GM18873 (cell line): ENCODE measurements around the gene SVIP.
A peak's percentile ranks its signal among the peaks of the same experiment; 100 is the strongest.

Experiments used
- ATAC-seq: cut with Tn5 transposase; IDR thresholded peaks from one replicate; pipeline ENCODE4 v1.9.1; 2021; ENCODE audit warnings: mild to moderate bottlenecking, moderate library complexity, moderate number of reproducible peaks; ENCODE audit not compliant: unreplicated experiment, low FRiP score

SVIP gene

GRCh38 chr11:22797047-22797446, 32.6 kb downstream of the SVIP start:
- no peak for ATAC-seq

GRCh38 chr11:22795914-22796313, 33.7 kb downstream of the SVIP start:
- no peak for ATAC-seq

DNA sequence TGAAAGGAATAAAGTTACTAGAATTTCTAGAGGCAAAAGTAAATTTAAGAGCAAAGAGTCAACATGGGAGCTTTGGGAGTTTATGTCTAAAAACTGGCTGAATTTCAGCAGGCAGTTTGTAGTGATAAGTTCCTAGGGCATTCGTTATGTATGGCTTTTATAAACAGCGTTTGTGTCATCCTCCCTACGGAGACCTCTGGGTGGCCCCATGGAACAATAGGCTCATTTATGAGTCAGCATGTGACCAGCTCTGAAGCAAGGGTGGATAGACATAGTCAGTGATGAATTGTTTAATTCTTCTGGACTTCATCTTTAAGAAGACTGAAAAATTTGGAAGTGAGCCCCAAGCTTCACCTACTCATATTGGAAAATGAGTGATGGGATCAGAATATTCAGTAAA, 37.1 kb downstream of the SVIP start:
- ATAC-seq, result no peak

GRCh38 chr11:22787551-22788162, 41.9 kb downstream of the SVIP start:
- ATAC-seq, result peak; percentile 36

GRCh38 chr11:22787055-22787454, 42.5 kb downstream of the SVIP start:
- ATAC-seq, result no peak

DNA sequence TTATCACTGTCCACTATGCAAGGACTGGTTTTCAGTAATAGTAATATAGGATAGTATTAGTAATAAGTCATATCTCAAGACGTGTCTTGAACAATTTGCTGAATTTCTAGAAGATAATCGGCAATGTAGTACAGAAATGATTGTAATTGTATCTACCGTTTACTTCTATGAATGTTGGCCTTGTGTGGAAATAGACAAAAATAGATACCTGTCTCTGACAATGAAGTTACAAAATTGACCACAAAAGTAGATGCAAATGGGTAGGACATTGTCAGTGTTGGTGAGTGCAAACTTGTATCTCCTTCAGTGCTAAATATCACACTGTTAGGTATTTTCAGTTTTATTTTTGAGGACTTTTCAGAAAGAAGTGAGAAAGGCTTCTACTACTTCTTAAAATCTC, 43.1 kb downstream of the SVIP start:
- ATAC-seq, result peak; percentile 94

DNA sequence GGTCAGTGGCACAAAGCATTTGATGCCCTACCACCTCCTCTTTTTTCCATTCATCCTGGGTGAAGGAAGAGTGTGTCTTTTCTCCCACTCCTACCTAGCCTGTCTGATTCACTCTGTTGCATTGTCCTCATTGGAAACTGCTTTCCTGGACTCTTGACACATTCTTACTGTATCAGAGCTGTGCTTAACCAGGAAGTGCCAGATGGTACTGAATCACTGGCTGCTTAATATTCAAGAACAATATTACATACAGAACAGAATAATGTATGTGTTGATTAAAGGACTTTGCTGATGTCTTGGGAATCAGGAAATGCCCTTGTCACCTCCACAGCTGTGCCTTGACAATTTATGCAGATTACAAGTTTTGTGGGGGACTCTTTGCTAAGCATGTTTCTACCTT, 44.4 kb downstream of the SVIP start:
- ATAC-seq, result no peak

GRCh38 chr11:22780952-22781593, 48.5 kb downstream of the SVIP start:
- ATAC-seq, result peak; percentile 89

GRCh38 chr11:22779850-22780249, 49.8 kb downstream of the SVIP start:
- no peak for ATAC-seq

GRCh38 chr11:22778642-22779041, 51.0 kb downstream of the SVIP start:
- ATAC-seq, result no peak

- no peak for ATAC-seq
Measured at GRCh38 chr11:22775248-22775647, 54.4 kb downstream of the SVIP start.

- ATAC-seq, result no peak
Measured at GRCh38 chr11:22774716-22775115, 54.9 kb downstream of the SVIP start.

GRCh38 chr11:22769081-22769480, 60.5 kb downstream of the SVIP start:
- no peak for ATAC-seq
